Measurements from ENCODE around the gene RAB5B.

The RAB5B gene

DNA sequence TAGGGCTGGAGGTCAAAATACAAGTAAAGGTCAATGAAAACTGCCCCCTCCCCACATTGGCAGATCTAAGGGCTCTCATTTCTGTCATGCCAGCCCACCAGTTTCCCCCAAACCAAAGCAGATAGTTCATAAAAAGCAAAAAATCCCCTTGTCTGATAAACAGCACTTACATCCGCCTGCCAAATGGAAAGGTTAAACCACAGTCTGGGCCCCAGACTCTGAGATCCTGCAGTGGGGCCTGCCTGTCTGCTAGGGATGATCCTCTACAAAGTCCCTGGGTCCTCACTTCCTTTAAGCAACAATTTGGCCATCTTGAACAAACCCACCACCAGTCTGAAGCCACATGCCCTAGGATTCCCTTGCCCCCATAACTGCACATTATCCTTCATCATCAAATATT lies 58.1 kb downstream of the RAB5B start:
- no peak overlapping the region for H3K4me3 ChIP-seq (ENCODE audit: insufficient read depth, low read length, poor library complexity, severe bottlenecking)
- no peaks in the 10 kb centered on the region for H3K9me3 ChIP-seq (ENCODE audit: insufficient read depth, low read length)
- TF ChIP-seq EZH2phosphoT487 (conservative IDR thresholded peaks at IDR 0.05; ENCODE audit: low read length) (no peak), CTCF (IDR thresholded peaks at IDR 0.05; ENCODE audit: insufficient read depth, low read length, poor library complexity, severe bottlenecking) (no peak)
- H3K27ac ChIP-seq (ENCODE audit: low read depth, low read length): no peak overlapping the region
- H3F3A ChIP-seq (ENCODE audit: insufficient read depth): 0 out of 2 replicates have a peak, but pooled peaks cover 4% of the 10 kb centered on the region
- no peak overlapping the region for H2AFZ ChIP-seq (ENCODE audit: low read depth, low read length, severe bottlenecking)
- H3K9me2 ChIP-seq (replicated peaks; ENCODE audit: insufficient read depth, low read length): no peaks in the 10 kb centered on the region
- no peak overlapping the region for H3K9ac ChIP-seq (ENCODE audit: low read length)
- no peaks in the 10 kb centered on the region for H4K20me1 ChIP-seq (ENCODE audit: low read depth, low read length)
- no peaks in the 10 kb centered on the region for H3K27me3 ChIP-seq (ENCODE audit: low read length)
- no peaks in the 10 kb centered on the region for H3K36me3 ChIP-seq (ENCODE audit: low read length)
- H3K4me2 ChIP-seq (ENCODE audit: low read depth, low read length, poor library complexity, severe bottlenecking): no peak overlapping the region
- no peaks in the 10 kb centered on the region for H3K79me2 ChIP-seq (ENCODE audit: insufficient read depth, low read length)

GRCh38 chr12:56034586-56035332 lies 60.9 kb downstream of the RAB5B start:
- H3K9me3 ChIP-seq (ENCODE audit: insufficient read depth, low read length): no peaks in the 10 kb centered on the region
- no peaks in the 10 kb centered on the region for H3K79me2 ChIP-seq (ENCODE audit: insufficient read depth, low read length)
- no peaks in the 10 kb centered on the region for H4K20me1 ChIP-seq (ENCODE audit: low read depth, low read length)
- no peaks in the 10 kb centered on the region for H3K36me3 ChIP-seq (ENCODE audit: low read length)
- H3K4me3 ChIP-seq (ENCODE audit: insufficient read depth, low read length, poor library complexity, severe bottlenecking): no peak overlapping the region
- no peaks in the 10 kb centered on the region for H3K27me3 ChIP-seq (ENCODE audit: low read length)
- no peaks in the 10 kb centered on the region for H3K9me2 ChIP-seq (replicated peaks; ENCODE audit: insufficient read depth, low read length)
- no peak overlapping the region for H3K4me2 ChIP-seq (ENCODE audit: low read depth, low read length, poor library complexity, severe bottlenecking)
- 0 out of 2 replicates have a peak, but pooled peaks cover 4% of the 10 kb centered on the region for H3F3A ChIP-seq (ENCODE audit: insufficient read depth)
- H3K9ac ChIP-seq (ENCODE audit: low read length): no peak overlapping the region
- H2AFZ ChIP-seq (ENCODE audit: low read depth, low read length, severe bottlenecking): no peak overlapping the region
- TF ChIP-seq CTCF (IDR thresholded peaks at IDR 0.05; ENCODE audit: insufficient read depth, low read length, poor library complexity, severe bottlenecking) (no peak), EZH2phosphoT487 (conservative IDR thresholded peaks at IDR 0.05; ENCODE audit: low read length) (no peak)
- no peak overlapping the region for H3K27ac ChIP-seq (ENCODE audit: low read depth, low read length)

DNA sequence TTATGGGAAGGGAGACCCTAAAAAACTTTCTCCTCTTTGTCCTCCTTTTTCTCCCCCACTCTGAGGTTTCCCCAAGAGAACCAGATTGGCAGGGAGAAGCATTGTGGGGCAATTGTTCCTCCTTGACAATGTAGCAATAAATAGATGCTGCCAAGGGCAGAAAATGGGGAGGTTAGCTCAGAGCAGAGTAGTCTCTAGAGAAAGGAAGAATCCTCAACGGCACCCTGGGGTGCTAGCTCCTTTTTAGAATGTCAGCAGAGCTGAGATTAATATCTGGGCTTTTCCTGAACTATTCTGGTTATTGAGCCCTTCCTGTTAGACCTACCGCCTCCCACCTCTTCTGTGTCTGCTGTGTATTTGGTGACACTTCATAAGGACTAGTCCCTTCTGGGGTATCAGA lies 63.3 kb downstream of the RAB5B start:
- Histone ChIP-seq H3K9ac (ENCODE audit: low read length) (no peak overlapping the region), H3K9me2 (replicated peaks; ENCODE audit: insufficient read depth, low read length) (no peaks in the 10 kb centered on the region), H3K4me3 (ENCODE audit: insufficient read depth, low read length, poor library complexity, severe bottlenecking) (no peak overlapping the region), H3K36me3 (ENCODE audit: low read length) (no peaks in the 10 kb centered on the region), H3F3A (ENCODE audit: insufficient read depth) (no peaks in the 10 kb centered on the region), H3K27me3 (ENCODE audit: low read length) (no peaks in the 10 kb centered on the region), H3K27ac (ENCODE audit: low read depth, low read length) (no peak overlapping the region), H4K20me1 (ENCODE audit: low read depth, low read length) (no peaks in the 10 kb centered on the region), H2AFZ (ENCODE audit: low read depth, low read length, severe bottlenecking) (no peak overlapping the region), H3K79me2 (ENCODE audit: insufficient read depth, low read length) (peaks cover 4% of the 10 kb centered on the region), H3K9me3 (ENCODE audit: insufficient read depth, low read length) (no peaks in the 10 kb centered on the region), H3K4me2 (ENCODE audit: low read depth, low read length, poor library complexity, severe bottlenecking) (no peak overlapping the region)
- TF ChIP-seq CTCF (IDR thresholded peaks at IDR 0.05; ENCODE audit: insufficient read depth, low read length, poor library complexity, severe bottlenecking) (no peak), EZH2phosphoT487 (conservative IDR thresholded peaks at IDR 0.05; ENCODE audit: low read length) (no peak)
